NCI-H345 treated with DMSO at 0.1 percent for 48 hours (cell line): ENCODE measurements around the gene MYB.

Experiments
- DNase-seq: peaks from one replicate; lab custom pipeline; 2025; ENCODE audit not compliant: unreplicated experiment; lab: John Stamatoyannopoulos, UW

Gene MYB

GRCh38 chr6:135187372-135187771 is 6.3 kb downstream of the MYB start:
- DNase-seq, result no peak

- no peak for DNase-seq
Measured at GRCh38 chr6:135188718-135189117, 7.6 kb downstream of the MYB start.

- no peak for DNase-seq
Measured at GRCh38 chr6:135189344-135189743, 8.2 kb downstream of the MYB start.

- no peak for DNase-seq
Measured at GRCh38 chr6:135191508-135192255, 10.6 kb downstream of the MYB start.

- DNase-seq, result no peak
Measured at GRCh38 chr6:135192256-135193174, 11.4 kb downstream of the MYB start.

GRCh38 chr6:135193221-135193620 is 12.1 kb downstream of the MYB start:
- DNase-seq, result no peak

GRCh38 chr6:135195041-135195440 is 13.9 kb downstream of the MYB start:
- no peak for DNase-seq

- no peak for DNase-seq
Measured at GRCh38 chr6:135195522-135195921, 14.4 kb downstream of the MYB start.

GRCh38 chr6:135196739-135197510 is 15.8 kb downstream of the MYB start:
- no peak for DNase-seq

GRCh38 chr6:135202836-135203235 is 21.7 kb downstream of the MYB start:
- DNase-seq, result no peak

GRCh38 chr6:135204951-135205350 is 23.8 kb downstream of the MYB start:
- DNase-seq, result no peak

- DNase-seq, result no peak
Measured at GRCh38 chr6:135209803-135210202, 28.7 kb downstream of the MYB start.

- no peak for DNase-seq
Measured at GRCh38 chr6:135210632-135211305, 29.7 kb downstream of the MYB start.

- no peak for DNase-seq
Measured at GRCh38 chr6:135211306-135211702, 30.2 kb downstream of the MYB start.

GRCh38 chr6:135212020-135212806 is 31.1 kb downstream of the MYB start:
- DNase-seq, result no peak

- no peak for DNase-seq
Measured at GRCh38 chr6:135212935-135213334, 31.8 kb downstream of the MYB start.

- DNase-seq, result no peak
Measured at GRCh38 chr6:135213616-135214015, 32.5 kb downstream of the MYB start.

GRCh38 chr6:135215160-135215559 is 34.1 kb downstream of the MYB start:
- no peak for DNase-seq

- DNase-seq, result no peak
Measured at GRCh38 chr6:135215563-135215962, 34.5 kb downstream of the MYB start.

- no peak for DNase-seq
Measured at GRCh38 chr6:135217663-135218062, 36.6 kb downstream of the MYB start.
